KG1 (cell line): ENCODE data around the gene DLST.
A peak's percentile ranks its signal among the peaks of the same experiment; 100 is the strongest.
"Not testable (repeated sequence)": the region's sequence is repeated elsewhere in the genome, so short reads cannot be mapped to it uniquely, and the experiment has no call there.

Experiments
- DNase-seq: peaks from one replicate; lab custom pipeline; 2025; lab: John Stamatoyannopoulos, UW

DLST gene

DNA sequence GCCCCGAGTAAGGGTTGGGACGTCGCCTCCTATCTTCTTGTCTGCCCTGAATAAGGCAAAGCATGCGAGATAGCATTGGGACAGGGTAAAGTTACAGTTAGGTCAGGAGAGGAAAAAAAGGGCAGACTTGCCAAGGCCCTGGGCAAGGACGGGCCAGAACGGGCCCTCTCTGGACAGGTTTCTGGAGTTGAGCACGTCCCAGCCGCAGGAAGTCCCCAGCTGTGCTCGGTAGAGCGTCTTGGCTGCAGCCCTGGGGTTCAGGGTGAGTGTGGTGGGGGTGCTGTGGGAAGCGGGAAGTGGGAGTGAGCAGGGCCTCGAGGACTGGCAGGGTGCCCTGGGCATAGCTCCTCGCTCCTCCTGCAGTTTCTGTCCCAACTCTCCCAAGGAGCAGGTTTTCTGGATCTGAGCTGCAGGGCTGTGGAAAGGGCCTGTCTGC lies 35.9 kb downstream of the DLST start:
- no peak for DNase-seq

DNA sequence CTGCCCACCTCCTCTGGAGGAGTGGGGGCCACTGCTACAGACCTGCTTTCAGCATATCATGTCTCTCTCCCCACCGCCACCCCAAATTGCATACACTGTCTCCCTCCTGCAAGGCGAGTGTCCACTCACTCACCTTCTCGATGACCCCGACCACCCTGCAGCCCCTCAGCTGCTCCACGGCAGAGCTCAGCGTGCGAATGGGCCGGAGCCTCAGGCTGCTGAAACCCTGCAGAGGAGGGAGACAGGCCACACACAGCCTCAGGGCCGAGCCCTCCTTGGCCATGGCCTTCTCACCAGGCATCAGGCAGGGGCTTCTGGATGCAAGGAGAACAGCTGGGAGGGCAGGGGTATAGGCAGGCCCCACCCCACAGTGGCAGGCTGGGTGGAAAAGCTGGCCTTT lies 36.7 kb downstream of the DLST start:
- DNase-seq: no peak

DNA sequence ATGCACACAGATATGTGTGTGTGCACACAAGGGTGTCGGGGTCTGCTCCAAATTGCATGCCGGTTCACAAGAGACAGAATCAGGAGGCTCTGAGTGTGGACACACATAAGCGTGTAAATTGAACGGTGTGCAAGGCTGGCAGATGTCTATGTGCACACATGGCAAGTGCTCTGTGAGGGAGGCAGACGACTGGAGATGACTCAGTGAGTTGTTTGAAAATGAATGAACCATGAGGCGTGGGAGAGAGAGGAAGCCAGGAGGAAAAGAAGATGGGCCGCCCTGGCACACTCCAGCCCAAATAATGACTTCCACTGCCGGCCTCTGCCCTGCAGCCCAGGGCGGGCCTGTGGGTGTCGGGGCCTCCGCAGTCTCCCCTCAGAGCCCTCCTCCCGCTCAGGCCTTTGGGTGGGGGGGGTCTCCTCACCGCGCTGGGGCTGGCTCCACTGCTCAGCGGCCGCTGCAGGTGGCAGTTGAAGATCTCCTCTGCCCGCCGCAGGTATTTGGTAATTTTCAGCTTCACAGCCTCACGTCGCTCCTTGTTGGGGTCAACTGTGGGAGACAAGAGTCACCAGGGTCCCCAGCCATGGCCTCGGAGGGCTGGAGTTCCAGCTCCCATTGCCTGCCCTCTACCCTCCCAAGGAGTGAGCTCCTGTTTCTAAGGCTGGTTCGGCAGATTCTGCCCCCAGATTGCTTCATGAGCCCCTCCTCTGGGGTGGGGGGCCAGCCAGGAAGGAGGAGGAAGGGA lies 37.9 kb downstream of the DLST start:
- DNase-seq: no peak

- DNase-seq: no peak
Observed at GRCh38 chr14:74920281-74920680, 38.6 kb downstream of the DLST start.

GRCh38 chr14:74921053-74921620 lies 39.4 kb downstream of the DLST start:
- DNase-seq: no peak

GRCh38 chr14:74921987-74922751 lies 40.5 kb downstream of the DLST start:
- no peak for DNase-seq

DNA sequence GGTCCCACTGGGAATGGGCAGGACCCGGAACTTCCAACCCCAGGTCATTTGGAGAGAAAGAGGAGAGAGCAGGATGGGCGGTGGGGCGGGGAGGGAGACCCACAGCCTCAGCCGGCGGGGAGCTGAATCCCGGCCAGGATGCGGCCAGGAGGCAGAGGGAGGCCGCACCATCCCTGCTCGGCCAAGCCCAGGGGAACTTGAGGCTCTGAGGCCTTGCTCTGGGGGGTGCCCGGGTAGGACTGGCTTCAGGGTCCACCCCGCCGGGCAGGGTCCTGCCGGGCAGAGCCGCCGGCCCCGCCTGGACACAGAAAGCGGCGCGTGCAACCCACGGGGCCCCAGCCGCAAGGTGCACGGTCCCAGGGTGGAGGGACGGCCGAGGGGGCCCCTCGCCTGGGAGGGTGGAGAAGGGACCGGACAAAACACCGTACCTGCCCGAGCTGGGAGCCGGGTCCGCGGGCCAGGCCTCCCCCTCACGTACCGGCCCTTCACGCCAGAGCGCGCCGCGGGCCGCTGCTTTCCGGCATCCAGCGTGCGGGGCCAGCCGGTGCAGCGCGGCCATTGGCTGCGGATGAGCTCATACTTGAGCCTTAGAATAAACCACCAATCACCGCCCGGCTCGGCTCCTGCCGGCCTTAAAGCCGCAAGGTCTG lies 41.2 kb downstream of the DLST start, which contains the start of gene RPS6KL1:
RPS6KL1 (minus strand) TSS at position 509 of the 650 bp plus-strand sequence. CDS start 1,719 bp downstream, outside the sequence.
- DNase-seq: no peak

DNA sequence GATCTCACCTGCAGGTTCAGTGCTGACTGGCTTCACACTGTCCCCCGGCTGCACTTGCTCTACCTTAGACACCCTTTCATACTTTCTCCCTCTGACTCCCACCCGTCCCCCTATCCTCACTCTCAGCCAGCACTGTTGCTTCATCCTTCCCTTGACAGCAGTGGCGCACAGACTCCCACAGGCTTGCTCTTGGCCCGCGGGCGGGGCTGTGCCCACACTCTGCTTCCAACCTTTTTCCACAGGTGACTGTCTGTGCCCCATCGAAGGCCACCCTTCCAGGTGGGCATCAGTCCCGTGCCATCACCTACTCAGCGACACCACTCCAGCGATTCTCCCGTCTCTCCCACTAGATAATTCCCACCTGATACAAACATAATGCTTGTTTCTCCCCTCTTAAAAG lies 42.3 kb downstream of the DLST start:
- DNase-seq: no peak

- no peak for DNase-seq
Observed at GRCh38 chr14:74927225-74927624, 45.5 kb downstream of the DLST start.

GRCh38 chr14:74929242-74929641 lies 47.5 kb downstream of the DLST start:
- DNase-seq: no peak

DNA sequence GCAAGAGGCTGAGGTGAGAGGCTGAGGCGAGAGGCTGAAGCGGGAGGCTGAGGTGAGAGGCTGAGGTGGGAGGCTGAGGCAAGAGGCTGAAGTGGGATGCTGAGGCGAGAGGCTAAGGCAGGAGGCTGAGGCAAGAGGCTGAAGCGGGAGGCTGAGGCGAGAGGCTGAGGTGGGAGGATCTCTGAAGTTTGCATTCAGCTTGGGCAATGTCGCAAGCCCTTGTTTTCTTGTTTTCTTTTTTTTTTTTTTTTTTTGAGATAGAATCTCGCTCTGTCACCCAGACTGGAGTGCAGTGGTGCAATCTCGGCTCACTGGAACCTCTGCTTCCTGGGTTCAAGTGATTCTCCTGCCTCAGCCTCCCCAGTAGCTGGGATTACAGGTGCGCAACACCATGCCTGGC lies 50.0 kb downstream of the DLST start:
- not testable (repeated sequence) for DNase-seq

- peak; percentile 27 for DNase-seq
Observed at GRCh38 chr14:74932401-74932901, 50.7 kb downstream of the DLST start.

GRCh38 chr14:74932936-74933335 lies 51.2 kb downstream of the DLST start:
- DNase-seq: not testable (repeated sequence)

GRCh38 chr14:74934041-74934440 lies 52.3 kb downstream of the DLST start:
- DNase-seq: no peak

- DNase-seq: no peak
Observed at GRCh38 chr14:74934476-74935359, 53.0 kb downstream of the DLST start.

- DNase-seq: no peak
Observed at GRCh38 chr14:74935360-74935680, 53.6 kb downstream of the DLST start.

GRCh38 chr14:74936151-74936550 lies 54.4 kb downstream of the DLST start:
- no peak for DNase-seq

GRCh38 chr14:74936731-74937130 lies 55.0 kb downstream of the DLST start:
- no peak for DNase-seq

GRCh38 chr14:74937171-74937570 lies 55.5 kb downstream of the DLST start:
- no peak for DNase-seq

GRCh38 chr14:74938531-74939495 lies 57.1 kb downstream of the DLST start:
- no peak for DNase-seq
